Colon (tissue), 2 donors: ENCODE results near the gene NR5A1.

Source experiments
- FAIRE-seq: peaks from 2 replicates; lab custom pipeline; 2012; peaks lifted over from hg19 to GRCh38; lab: Jason Lieb, UNC
- donor health status: control.
- donor health status: control.

Gene NR5A1

GRCh38 chr9:124498499-124499146, 8.6 kb downstream of the NR5A1 start:
- FAIRE-seq = no peak

DNA sequence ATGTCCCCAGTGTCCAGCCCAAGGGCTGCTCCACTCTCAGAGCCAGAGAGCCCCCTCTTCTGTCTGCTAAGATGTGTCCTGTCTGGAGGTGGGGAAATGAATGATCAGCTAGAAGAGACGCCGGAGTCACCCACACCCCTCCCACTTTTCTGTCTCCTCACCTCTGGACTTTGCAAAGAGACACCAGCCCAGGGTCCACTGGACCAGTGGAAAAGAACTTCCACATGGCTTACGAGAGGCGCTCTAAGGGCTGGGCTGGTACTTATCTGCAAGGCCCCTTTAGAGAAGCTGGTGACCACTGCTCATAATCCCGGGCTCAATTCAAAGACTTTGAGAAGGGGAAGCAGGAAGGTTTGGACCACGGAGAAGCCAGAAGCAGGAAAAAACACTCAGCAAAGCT, 9.2 kb downstream of the NR5A1 start:
- FAIRE-seq = no peak

- no peak for FAIRE-seq
Observed at GRCh38 chr9:124497441-124497840, 9.8 kb downstream of the NR5A1 start.

GRCh38 chr9:124496463-124496862, 10.7 kb downstream of the NR5A1 start:
- no peak for FAIRE-seq

GRCh38 chr9:124496075-124496449, 11.1 kb downstream of the NR5A1 start:
- FAIRE-seq = no peak

DNA sequence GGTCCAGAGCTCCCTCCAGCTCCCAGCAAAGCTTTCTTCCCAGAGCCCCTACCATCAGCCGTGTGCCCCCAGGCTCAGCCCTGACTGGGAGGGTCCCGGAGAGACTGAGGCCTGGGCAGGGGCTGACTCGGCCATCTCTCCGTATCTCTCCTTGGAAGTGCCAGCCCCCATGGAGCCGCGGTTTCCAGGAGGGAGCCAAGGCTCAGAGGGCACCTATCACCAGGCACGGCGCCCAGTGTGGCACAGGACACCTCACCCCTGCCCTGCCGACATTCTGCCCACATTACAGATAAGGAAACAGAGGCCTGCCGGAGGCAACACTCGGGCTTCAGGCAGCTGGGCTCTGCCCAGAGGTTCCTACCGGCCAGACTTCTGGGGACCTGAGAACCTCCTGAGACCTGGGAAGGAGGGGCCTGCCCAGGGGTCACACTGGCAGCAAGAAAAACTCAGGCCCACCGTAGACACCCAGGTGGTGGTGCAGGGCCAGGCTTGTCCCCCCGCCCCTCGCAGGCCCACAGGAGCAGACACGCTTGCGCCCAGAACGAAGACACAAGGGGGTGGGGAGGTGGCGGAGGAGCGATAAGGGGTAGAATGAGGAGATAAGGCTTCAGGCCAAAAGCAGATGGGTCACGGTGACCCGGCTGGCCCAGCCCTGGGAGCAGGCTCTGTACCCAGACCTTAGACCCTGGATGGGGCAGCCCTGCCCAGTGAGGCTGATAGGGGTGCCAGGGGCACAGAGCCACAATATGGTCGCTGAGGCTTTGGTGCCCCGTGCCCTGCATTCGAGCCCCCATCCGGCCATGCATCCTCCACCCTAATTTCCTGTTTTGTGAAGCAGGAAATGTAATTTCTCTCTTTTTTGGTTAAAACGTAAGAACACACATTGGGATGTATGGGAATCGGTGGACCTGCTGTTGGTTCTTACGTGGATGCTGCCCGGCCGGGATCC, 11.8 kb downstream of the NR5A1 start:
- no peak for FAIRE-seq

GRCh38 chr9:124493794-124494479, 13.3 kb downstream of the NR5A1 start:
- no peak for FAIRE-seq

DNA sequence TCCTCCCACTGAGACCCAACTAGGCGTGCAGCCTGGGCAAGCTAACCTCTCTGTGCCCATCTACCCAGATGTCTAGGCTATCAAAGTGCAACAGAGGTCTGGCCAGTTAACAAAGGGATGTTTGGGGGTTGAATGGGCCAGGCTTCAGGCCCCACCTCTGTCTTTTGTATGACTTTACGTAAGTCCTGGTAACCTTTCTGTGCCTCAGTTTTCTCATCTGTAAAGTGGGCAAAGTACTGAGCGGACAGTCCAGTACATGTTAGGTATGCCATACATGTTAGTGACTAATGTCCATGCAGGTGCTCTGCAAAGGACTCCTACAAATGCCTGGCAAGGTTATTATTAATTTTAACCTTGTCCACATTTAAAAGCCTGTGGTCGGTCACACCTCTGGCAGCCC, 14.0 kb downstream of the NR5A1 start:
- no peak for FAIRE-seq

DNA sequence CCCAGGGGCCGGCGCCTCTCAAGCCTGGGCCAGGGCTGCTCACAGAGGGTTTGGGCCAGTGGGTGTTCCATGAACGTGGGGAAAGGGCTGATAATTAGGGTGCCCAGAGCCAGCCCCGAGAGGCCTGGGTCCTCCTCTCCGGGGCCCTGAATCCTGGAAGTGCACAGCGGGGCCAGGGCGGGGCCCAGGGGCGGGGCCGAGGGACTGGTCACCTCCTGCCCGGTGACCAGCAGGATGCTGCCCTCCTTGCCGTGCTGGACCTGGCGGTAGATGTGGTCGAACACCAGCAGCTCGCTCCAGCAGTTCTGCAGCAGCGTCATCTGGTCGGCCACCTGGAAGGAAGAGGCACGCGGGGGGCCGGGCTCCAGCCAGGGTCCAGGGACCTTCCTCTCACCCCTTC, 14.4 kb downstream of the NR5A1 start:
- FAIRE-seq = no peak

GRCh38 chr9:124491049-124491975, 15.9 kb downstream of the NR5A1 start:
- FAIRE-seq = no peak

- FAIRE-seq = no peak
Observed at GRCh38 chr9:124490004-124490403, 17.2 kb downstream of the NR5A1 start.

GRCh38 chr9:124489222-124489621, 18.0 kb downstream of the NR5A1 start:
- FAIRE-seq = no peak

DNA sequence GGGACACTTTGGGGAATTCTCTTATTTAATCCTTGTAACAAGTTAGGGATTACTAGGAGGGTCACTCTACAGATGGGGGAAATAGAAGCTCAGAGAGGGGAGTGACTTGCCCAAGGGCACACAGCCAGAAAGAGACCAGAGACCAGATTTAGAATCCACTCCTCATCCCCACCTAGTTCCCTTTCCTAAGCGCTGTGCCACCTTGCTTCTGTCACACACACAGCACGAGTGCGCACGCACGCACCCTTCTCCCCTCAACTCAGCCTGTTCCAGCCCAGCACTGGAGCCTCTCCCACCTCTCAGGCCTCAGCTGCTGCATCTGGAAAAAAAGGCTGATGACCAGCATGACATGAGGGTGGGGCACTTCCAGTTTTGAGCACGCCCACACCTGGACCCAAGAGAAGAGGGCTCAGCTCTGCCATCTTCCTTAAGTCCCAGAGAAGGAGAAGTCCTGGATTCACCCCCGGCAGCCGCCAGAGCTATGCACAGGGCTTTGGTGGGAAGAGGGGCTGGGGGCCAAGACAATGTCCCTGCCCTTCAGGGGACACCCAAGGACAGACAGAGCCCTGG, 18.5 kb downstream of the NR5A1 start:
- FAIRE-seq = no peak

- FAIRE-seq = no peak
Observed at GRCh38 chr9:124487260-124488182, 19.7 kb downstream of the NR5A1 start.

DNA sequence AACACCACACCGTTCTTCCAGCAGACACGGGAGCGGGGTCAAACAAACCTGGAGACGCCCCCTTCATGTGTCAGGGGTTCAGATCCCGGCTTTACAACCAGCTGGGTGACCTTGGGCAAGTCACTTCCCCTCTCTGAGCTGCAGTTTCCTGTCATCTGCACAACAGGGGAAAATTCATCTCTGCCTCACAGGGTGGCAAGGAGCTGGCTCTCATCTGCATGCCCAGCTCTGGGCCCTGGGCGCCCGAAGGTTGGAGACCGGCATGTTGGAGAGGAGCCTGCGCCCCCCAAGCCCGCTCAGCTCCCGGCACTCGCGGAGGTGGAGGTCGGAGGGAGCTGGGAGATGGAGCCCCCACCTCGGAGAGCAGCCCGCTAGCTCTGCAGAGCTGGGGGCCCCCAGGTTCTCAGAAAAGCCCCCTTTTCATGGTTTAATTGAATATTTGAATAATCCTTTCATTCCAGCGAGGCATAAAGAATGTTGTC, 20.4 kb downstream of the NR5A1 start:
- no peak for FAIRE-seq

DNA sequence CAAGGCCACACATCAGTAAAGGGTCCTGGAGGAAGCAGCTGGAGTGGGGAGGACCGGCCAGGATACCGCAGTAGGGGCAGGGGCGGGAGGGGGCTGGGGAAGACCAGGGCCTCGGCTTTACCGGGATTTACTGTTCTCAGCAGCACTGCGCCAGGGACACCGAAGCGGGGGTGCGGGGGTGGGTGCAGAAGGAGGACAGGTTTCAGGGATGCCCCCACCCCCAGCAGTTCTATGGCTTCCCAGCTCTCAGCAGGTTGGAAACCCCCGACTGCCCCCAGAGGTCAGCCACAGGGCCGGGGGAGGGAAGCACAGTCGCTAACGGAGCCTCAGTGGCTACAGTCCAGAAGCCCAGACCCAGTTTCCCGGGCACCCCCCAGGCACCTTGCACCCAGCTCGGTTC, 21.3 kb downstream of the NR5A1 start:
- no peak for FAIRE-seq

DNA sequence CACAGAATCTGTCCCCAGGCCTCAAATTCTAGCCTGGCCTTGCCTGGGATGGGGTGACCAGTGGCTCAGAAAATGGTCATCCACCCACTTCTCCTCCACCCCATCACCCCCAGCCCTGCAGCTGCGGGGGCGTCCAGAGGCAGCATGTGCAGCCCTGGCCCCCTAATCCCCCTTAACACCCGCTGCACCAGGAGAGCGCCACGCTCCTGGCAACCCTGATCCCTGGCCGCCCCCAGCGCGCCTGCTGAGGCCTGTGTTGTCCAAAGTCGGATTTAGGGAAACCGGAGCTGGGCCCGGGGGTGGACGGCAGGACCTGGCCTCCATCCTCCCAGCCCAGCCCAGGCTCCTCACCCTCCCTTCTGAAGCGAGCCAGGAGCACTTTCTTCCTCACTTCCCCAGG, 22.0 kb downstream of the NR5A1 start:
- FAIRE-seq = no peak

DNA sequence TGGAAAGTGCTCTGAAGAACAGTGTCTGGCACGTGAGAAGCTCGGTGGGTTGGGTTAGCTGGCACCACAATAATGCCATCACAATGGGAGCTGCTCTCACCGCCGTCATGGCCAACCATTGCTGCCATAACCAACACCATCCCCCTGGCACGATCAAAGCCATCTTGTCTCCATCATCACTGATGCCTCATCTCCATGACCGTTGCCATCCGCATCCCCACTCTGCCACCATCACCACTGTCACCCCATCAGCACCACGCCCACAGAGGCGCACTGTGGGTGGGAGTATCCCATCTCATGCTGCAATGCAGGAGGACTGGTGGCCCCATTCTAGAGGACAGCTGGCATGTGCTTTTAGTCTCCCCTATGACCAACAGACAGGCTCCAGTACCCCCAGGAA, 23.7 kb downstream of the NR5A1 start:
- FAIRE-seq = no peak

DNA sequence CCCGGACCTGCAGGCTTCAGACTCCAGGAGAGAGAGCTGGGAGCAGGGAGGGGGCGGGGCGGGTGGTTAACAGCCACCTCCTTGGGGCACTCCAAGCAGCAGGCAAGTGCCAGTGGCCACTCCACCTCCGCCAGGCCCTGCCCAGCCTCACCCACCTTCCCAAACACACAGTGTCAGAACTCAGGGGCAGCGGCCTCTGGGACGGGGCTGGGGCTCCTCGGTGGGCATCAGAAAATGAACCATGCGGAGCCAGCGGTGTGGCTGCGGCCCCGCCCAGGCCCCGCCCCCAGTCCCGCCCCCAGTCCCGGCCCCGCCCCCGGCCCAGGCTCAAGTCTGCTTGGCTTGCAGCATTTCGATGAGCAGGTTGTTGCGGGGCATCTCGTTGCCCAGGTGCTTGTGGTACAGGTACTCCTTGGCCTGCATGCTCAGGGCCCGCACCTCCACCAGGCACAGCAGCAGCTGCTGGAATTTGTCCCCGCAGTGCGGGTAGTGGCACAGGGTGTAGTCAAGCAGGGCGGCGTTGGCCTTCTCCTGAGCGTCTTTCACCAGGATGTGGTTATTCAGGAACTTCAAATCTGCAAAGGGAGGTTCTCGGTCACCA, 24.7 kb downstream of the NR5A1 start:
- no peak for FAIRE-seq

DNA sequence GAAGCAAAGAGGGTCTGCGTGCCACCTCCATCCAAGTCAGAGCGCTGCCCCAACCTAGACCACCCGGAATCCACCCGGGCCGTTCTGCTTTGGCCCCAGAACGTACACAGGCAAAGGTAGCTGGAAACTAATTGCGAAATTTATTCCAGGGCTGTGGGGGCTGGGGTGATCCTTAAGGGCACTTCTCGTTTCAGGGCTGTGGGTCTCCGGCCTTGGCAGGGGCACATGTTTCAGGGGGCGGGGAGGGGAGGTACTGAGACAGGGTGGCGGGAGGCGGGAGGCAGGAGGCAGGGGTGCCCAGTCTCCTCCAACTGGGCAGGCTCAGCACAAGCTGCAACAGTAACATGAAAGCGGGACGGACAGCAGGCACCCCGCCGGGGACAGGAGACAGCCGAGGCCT, 26.1 kb downstream of the NR5A1 start:
- FAIRE-seq = no peak
